ENCODE data around the gene ARHGAP42.

ARHGAP42 gene

GRCh38 chr11:100682247-100682969 is 4.7 kb upstream of the ARHGAP42 start:
- peak in 1 of 51 donors; percentile 17 for DNase-seq

GRCh38 chr11:100683126-100683525 is 4.0 kb upstream of the ARHGAP42 start:
- no peak for DNase-seq

- no peak for DNase-seq
Observed at GRCh38 chr11:100684101-100685065, 2.7 kb upstream of the ARHGAP42 start.

GRCh38 chr11:100686476-100687053 is 523 bp upstream of the ARHGAP42 start:
- no peak for DNase-seq

GRCh38 chr11:100687630-100688395 is 725 bp downstream of the ARHGAP42 start:
- peak in 35 of 51 donors; percentile 11 to 73 (median 30) for DNase-seq

GRCh38 chr11:100689141-100689540 is 2.1 kb downstream of the ARHGAP42 start:
- DNase-seq, result no peak

GRCh38 chr11:100691896-100692653 is 5.0 kb downstream of the ARHGAP42 start:
- DNase-seq, result no peak

- DNase-seq, result no peak
Observed at GRCh38 chr11:100695911-100696310, 8.8 kb downstream of the ARHGAP42 start.

- DNase-seq, result no peak
Observed at GRCh38 chr11:100703139-100703538, 16.1 kb downstream of the ARHGAP42 start.

GRCh38 chr11:100703801-100704575 is 16.9 kb downstream of the ARHGAP42 start:
- DNase-seq, result no peak

GRCh38 chr11:100705447-100705846 is 18.4 kb downstream of the ARHGAP42 start:
- DNase-seq, result no peak

GRCh38 chr11:100706179-100706578 is 19.1 kb downstream of the ARHGAP42 start:
- DNase-seq, result no peak

GRCh38 chr11:100709233-100709957 is 22.3 kb downstream of the ARHGAP42 start:
- DNase-seq, result no peak

- no peak for DNase-seq
Observed at GRCh38 chr11:100711984-100712383, 24.9 kb downstream of the ARHGAP42 start.

GRCh38 chr11:100712583-100712982 is 25.5 kb downstream of the ARHGAP42 start:
- no peak for DNase-seq

- DNase-seq, result no peak
Observed at GRCh38 chr11:100715165-100715761, 28.2 kb downstream of the ARHGAP42 start.

- DNase-seq, result no peak
Observed at GRCh38 chr11:100716838-100717237, 29.8 kb downstream of the ARHGAP42 start.

- DNase-seq, result peak in 12 of 51 donors; percentile 2 to 39 (median 6)
Observed at GRCh38 chr11:100719362-100719761, 32.3 kb downstream of the ARHGAP42 start.

Measured in hypothalamus (tissue), 51 donors.